ENCODE measurements around the gene IL1RAP.
"Not testable (repeated sequence)": the region's sequence is repeated elsewhere in the genome, so short reads cannot be mapped to it uniquely, and the experiment has no call there.

Gene IL1RAP, protein sequence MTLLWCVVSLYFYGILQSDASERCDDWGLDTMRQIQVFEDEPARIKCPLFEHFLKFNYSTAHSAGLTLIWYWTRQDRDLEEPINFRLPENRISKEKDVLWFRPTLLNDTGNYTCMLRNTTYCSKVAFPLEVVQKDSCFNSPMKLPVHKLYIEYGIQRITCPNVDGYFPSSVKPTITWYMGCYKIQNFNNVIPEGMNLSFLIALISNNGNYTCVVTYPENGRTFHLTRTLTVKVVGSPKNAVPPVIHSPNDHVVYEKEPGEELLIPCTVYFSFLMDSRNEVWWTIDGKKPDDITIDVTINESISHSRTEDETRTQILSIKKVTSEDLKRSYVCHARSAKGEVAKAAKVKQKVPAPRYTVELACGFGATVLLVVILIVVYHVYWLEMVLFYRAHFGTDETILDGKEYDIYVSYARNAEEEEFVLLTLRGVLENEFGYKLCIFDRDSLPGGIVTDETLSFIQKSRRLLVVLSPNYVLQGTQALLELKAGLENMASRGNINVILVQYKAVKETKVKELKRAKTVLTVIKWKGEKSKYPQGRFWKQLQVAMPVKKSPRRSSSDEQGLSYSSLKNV

DNA sequence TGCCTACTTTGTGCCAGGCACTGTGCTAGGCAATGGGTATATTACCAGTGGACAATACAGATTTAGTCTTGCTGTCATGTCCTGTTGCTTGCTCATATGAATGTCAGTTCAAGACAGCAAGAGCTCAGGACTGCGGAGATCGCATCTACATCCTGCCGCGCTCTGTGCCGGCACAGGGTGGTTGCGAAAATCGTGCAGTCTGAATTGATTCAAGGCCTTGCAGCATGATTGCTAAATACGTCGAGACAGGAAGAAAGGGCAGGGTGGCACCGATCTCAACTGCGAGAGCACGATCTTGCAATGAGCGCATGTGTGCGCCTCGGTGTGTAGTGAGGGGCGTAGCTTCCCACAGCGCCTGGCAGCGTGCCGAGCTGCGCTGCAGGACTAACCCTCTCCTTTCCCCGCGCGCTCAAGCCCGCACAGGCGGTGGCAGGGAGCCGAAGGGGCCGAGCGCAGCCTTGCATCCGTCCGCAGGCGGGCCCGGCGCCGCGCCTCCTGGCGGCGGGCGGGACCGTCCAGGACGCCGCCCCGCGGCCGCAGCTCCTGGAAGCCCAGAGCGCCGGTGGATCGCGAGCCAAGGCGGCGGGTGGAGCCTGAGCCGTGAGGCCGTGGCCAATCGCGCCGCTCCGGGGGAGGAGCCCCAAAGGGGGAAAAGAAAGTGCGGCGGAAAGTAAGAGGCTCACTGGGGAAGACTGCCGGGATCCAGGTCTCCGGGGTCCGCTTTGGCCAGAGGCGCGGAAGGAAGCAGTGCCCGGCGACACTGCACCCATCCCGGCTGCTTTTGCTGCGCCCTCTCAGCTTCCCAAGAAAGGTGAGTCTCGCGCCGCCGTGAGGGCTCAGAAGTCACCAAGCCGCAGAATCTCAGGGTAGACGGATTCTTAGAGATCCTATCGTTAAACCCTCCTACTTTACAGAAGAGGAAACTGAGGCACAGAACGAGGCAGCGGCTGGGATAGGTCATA is at the start of gene IL1RAP:
IL1RAP (plus strand) TSS at position 677 of the 962 bp plus-strand sequence. CDS start 50,205 bp downstream, outside the sequence.
- DNase-seq: peak; percentile 79 to 90

DNA sequence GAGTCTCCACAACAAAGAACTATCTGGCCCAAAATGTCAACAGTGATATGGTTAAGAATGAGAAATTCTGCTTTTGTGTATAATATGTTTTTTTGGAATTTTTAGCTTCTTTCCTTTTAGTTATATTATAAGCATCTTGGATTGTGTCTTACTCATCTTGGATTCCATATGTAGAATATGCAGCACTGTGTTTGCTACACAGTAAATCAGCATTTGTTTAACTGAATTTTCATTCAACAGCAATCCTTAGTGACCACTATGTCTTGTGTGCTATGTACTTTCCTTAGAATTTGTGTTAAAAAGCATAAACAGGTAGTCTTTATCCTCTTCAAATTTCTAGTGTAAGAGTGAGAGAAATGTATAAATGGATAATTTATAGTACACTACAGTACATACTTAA is 46.0 kb upstream of the IL1RAP start:
- no peak for DNase-seq

DNA sequence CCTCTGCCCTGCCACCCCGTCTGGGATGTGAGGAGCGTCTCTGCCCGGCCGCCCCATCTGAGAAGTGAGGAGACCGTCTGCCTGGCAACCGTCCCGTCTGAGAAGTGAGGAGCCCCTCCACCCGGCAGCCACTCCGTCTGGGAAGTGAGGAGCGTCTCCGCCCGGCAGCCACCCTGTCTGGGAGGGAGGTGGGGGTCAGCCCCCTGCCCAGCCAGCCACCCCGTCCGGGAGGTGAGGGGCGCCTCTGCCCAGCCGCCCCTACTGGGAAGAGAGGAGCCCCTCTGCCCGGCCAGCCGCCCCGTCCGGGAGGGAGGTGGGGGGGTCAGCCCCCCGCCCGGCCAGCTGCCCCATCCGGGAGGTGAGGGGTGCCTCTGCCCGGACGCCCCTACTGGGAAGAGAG is 40.6 kb upstream of the IL1RAP start:
- DNase-seq: not testable (repeated sequence)

- DNase-seq: no peak
Observed at GRCh38 chr3:190481779-190482178, 32.1 kb upstream of the IL1RAP start.

DNA sequence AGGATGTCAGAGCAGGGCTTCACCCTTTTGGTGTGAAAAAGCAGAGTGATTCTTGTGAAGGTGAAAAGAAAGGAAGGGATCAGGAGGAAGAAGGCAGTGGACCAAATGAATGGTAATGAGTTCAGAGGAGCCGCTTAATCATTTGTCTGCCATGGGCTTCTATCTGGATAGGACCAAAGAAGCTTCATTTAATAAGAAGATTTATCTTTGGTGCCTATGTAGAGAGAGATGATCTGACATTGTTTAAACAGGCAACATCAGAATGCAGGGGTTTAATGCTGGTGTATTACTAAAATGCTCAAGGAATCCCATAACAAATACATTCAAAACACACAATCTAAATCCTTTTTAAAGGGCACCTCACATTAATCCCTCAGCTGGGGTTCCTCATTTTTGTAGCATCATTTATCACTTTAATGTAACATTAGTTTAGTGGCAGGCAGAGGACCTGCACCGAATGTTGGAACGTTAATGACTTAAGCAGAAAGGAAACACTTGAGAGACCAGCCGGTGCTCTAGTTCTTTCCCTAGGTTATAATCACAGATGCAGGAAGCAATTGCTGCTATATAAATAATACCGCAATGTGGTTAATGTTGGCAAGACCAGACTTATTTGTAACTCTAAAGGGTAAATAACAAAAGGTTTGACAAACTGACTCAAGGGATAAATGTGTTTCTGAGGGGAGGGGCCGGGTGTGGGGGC is 27.9 kb upstream of the IL1RAP start:
- DNase-seq: peak in 1 of 2 donors; percentile 61

- no peak for DNase-seq
Observed at GRCh38 chr3:190486533-190486864, 27.4 kb upstream of the IL1RAP start.

DNA sequence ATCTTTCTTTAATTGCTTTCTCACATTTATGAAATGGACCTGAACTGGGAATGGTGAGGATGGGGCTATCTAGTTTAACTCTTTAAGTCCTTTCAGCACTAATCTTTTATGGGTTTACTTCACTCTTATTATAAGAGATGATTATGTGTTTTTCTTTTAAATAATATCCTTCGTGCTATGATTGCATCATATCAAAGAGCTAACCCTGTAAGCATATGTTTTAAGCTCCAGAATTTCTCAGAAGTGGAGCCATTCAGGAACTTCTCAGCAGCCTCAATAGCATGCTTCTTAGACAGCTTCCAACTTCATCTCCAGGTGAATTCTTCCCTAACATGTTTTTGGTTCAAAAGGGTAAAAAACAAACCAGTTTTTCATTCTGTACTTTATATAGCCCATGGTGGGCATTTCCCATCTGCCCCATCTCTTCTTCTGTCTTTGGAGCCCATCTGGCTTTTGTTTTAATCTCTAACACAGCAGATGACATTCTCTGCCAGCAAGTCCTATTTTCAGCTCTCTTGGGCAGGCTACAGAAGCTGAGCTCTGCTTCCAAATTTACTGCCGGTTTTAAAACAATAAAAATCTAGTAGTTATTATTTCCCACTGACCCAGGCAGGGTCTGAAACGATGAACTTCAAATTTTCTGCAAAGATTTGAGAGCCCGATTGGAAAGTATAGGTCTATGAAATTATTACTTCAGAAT is 26.8 kb upstream of the IL1RAP start:
- DNase-seq: no peak

DNA sequence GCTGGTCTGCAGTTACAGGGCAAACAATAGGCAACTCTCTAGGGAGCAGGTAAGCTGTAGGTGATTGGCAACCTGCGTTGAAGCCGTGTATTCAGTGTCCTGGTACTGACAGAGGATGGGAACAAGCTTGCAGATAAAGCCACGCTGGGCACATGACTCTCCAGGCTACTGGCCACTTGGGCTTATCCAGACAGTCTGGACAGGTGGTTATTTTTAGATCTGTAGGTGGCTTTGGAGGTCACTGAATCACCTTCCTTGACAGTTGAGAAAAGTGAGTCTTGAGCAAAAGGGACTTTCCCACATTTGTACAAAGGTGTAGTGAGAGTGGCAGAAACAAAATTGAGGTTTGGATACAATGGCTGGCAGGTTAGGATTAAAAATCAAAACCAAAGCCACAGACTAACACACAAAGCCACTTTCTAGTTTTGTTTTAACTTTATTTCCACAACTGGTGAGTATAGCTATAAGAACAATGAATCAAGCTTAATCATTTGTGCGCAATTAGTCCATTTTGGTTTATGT is 22.3 kb upstream of the IL1RAP start:
- no peak for DNase-seq

DNA sequence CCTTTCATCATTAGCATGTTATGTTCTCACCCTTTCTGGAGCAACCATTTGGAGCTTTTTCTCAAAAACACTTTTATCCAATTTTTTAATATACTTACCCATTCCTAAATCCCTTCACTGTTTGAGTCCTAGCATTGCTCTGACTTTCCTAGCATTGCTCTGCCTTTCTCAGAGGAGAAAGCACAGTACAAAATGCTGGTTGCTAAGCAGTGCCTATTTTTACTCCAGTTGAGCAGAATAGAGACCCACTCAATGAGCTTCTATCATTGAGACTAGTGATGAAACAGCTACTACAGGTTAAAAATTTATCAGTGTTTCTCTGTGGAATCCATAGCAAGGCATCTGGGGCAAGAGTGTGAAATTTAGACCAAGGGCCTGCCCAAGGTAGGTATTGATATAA is 21.8 kb upstream of the IL1RAP start:
- no peak for DNase-seq

GRCh38 chr3:190492966-190493365 is 20.9 kb upstream of the IL1RAP start:
- DNase-seq: no peak

GRCh38 chr3:190494907-190495306 is 19.0 kb upstream of the IL1RAP start:
- no peak for DNase-seq

GRCh38 chr3:190495354-190495753 is 18.5 kb upstream of the IL1RAP start:
- DNase-seq: no peak

GRCh38 chr3:190495796-190496195 is 18.1 kb upstream of the IL1RAP start:
- no peak for DNase-seq

- DNase-seq: no peak
Observed at GRCh38 chr3:190496859-190497258, 17.0 kb upstream of the IL1RAP start.

DNA sequence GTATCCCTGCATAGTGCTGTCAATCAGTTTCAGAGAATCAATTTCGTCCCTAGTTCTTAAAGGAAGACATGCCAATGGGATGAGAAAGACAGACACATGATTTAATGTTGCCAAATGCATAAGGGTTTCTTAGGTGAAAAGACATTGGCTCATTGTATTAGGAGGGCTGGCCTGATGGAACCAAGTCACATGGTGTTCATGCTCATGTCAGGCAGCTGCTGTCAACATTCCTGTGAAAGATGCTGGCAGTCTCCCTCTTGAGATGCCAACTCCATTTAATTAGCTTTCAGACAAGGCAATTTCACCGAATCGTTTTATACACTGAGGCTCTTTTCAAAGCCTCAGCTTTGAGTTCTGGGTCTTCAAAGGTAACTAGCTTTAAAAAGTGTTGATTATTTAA is 16.1 kb upstream of the IL1RAP start:
- DNase-seq: no peak

DNA sequence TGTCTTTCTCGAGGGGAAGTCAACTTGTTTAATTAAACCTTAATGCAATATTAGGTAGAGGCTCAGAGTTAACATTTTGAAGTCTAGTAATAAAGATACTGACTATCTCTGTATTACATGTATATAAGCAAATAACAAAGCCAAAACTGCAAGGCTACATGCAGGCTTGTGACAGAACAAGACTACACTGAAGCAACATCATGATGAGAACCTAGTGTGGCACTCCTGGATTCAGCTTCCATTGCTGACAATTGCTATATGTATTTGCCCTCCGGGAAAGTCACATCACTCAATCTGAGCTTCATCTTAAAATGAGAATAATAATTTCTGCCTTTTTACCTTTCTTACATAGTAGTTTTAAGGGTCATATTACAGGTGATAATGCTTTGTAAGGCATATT is 15.6 kb upstream of the IL1RAP start:
- DNase-seq: no peak

DNA sequence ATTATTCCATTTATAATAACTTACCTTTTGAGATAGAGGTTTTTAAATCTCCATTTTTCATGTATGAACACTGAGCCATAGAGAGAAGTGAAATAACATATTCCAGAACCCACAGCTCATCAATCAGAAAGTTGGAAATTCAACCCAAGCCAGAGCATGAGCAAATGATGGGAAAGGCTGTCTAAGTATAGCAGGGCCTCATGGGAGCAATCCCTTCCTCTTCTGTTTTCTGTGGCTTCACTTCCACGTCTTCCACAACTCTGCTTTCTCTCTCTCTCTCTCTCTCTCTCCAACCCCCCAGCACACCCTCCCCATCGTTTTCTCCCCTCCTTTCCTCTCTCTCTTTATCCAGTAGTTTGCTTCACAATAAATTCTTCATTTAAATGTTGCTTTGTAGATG is 14.8 kb upstream of the IL1RAP start:
- no peak for DNase-seq

DNA sequence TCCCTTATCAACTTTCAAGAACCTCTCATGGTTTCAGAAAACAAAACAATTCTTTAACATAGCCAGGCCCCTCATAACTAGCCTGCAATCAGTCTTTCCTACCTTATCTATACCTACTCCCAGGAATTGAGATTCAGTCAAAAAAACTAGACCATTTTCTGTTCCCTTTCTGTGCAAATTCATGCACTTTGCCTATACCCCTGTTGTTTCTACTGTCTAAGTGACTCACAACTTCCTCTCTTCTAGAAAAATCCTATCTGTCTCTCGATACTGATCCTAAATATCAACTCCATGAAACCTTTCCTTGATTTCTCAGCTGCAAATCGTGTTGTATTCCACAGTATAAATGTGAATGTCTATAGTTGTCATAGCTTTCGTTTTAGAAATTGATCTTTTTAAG is 10.9 kb upstream of the IL1RAP start:
- DNase-seq: peak in 1 of 2 donors; percentile 19

- peak in 1 of 2 donors; percentile 57 for DNase-seq
Observed at GRCh38 chr3:190504354-190505125, 9.3 kb upstream of the IL1RAP start.

DNA sequence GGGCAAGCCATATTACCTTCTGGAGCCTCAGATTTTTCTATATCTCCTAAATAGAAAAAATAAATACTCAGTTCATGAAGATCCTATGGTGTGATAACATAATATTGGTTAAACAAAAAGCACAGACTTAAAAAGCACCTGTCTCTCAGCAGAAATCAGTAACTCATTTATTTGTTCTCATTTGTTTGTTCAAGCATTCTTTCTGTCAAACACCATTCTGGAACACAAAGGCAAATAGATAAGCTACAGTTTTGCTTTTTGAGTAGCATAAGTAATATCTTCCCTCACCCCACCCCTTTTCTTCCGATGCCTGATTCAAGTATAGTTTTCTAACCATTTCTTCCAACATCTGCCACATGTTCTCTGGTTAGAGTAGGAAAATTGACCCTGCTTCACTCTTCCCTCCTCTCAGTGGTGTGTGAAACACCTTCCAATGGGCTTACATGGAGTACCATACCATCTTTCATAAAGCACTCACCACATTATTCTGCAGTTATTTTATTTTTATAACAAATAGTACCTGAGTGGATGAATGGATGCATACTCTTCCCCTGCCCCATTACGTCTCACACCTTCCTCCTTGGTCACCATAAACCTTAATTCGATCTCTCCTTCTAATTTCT is 8.4 kb upstream of the IL1RAP start:
- DNase-seq: no peak

DNA sequence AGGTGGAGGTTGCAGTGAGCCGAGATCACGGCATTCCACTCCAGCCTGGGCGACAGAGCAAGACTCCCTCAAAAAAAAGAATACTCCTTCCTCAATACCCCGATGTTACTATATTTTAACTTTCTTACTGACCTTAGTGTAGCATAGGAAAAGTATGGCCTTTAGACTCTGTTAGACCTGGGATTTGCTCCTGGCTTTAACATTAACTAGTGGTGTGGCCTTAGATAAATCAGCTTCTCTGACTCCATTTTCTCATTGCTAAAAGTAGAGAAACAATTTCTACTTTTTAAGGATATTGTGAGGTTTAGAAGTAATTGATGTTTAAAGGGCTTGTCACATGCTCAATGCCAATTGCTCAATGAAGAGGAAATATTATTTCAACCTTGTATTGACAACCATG is 7.6 kb upstream of the IL1RAP start:
- no peak for DNase-seq

Measured in bone marrow (tissue), 2 donors.